Ishikawa (cell line): ENCODE results near the gene ALG5.

Experiments
- CEBPB ChIP-seq: IDR thresholded peaks from 2 replicates; pipeline ENCODE4 v1.6.1; 2012
- CREB1 ChIP-seq: IDR thresholded peaks from 2 replicates; pipeline ENCODE4 v1.6.1; 2012; ENCODE audit warnings: low read depth
- EGR1 ChIP-seq: IDR thresholded peaks from 2 replicates; pipeline ENCODE4 v1.6.1; 2012
- EP300 ChIP-seq: IDR thresholded peaks from 2 replicates; pipeline ENCODE4 v1.6.1; 2012; ENCODE audit warnings: borderline replicate concordance
- FOXM1 ChIP-seq: IDR thresholded peaks from 2 replicates; pipeline ENCODE4 v1.6.1; 2012; ENCODE audit warnings: low read depth, borderline replicate concordance
- MAX ChIP-seq: IDR thresholded peaks from 2 replicates; pipeline ENCODE4 v1.6.1; 2012
- NFIC ChIP-seq: IDR thresholded peaks from 2 replicates; pipeline ENCODE4 v1.6.1; 2012
- RAD21 ChIP-seq: IDR thresholded peaks from 2 replicates; pipeline ENCODE4 v1.6.1; 2012; ENCODE audit warnings: low read depth
- REST ChIP-seq: IDR thresholded peaks from 2 replicates; pipeline ENCODE4 v1.6.1; 2012; ENCODE audit warnings: low read depth, mild to moderate bottlenecking
- TAF1 ChIP-seq: IDR thresholded peaks from 2 replicates; pipeline ENCODE4 v1.6.1; 2012; ENCODE audit warnings: low read depth, mild to moderate bottlenecking
- TCF12 ChIP-seq: IDR thresholded peaks from 2 replicates; pipeline ENCODE4 v1.6.1; 2012; ENCODE audit warnings: low read depth
- TEAD4 ChIP-seq: IDR thresholded peaks from 2 replicates; pipeline ENCODE4 v1.6.1; 2012
- USF1 ChIP-seq: IDR thresholded peaks from 2 replicates; pipeline ENCODE4 v1.6.1; 2012
- YY1 ChIP-seq: IDR thresholded peaks from 2 replicates; pipeline ENCODE4 v1.6.1; 2012; ENCODE audit warnings: low read depth
- ZBTB7A ChIP-seq: IDR thresholded peaks from 2 replicates; pipeline ENCODE4 v1.6.1; 2012; ENCODE audit warnings: low read depth

Gene ALG5

GRCh38 chr13:36915896-36916640, 83.1 kb downstream of the ALG5 start:
- TF ChIP-seq RAD21 (no peak), TCF12 (no peak)

GRCh38 chr13:36915106-36915505, 84.0 kb downstream of the ALG5 start:
- TF ChIP-seq MAX (no peak), YY1 (no peak), NFIC (no peak), FOXM1 (no peak), USF1 (no peak), TEAD4 (no peak), TAF1 (no peak), RAD21 (no peak), ZBTB7A (no peak), CEBPB (no peak)

- TF ChIP-seq TEAD4 (no peak), RAD21 (no peak), REST (no peak), CEBPB (no peak), NFIC (no peak), USF1 (no peak), EGR1 (no peak), CREB1 (no peak), EP300 (no peak), TCF12 (no peak), TAF1 (no peak), FOXM1 (no peak), MAX (no peak), ZBTB7A (no peak), YY1 (no peak)
These were observed 84.5 kb downstream of the ALG5 start for GRCh38 chr13:36914648-36915047.

GRCh38 chr13:36913463-36913862, 85.7 kb downstream of the ALG5 start:
- TF ChIP-seq MAX (no peak), TAF1 (no peak), EP300 (no peak), TCF12 (no peak), NFIC (no peak), TEAD4 (no peak)

GRCh38 chr13:36912973-36913372, 86.2 kb downstream of the ALG5 start:
- no peak for TF ChIP-seq EP300
- no peak for TF ChIP-seq REST
- no peak for TF ChIP-seq TAF1
- TF ChIP-seq MAX: no peak
- TF ChIP-seq CREB1: no peak
- no peak for TF ChIP-seq NFIC
- TF ChIP-seq ZBTB7A: no peak
- no peak for TF ChIP-seq YY1
- TF ChIP-seq TEAD4: no peak
- no peak for TF ChIP-seq TCF12
- TF ChIP-seq USF1: no peak
- TF ChIP-seq EGR1: no peak
- TF ChIP-seq CEBPB: no peak
- TF ChIP-seq FOXM1: no peak
- no peak for TF ChIP-seq RAD21
